Activated effector memory CD4-positive, alpha-beta T cell treated with Interleukin-2 at 50 U/mL for 16 hours (primary cell): Measurements from ENCODE around the gene TPT1.
A peak's percentile ranks its signal among the peaks of the same experiment; 100 is the strongest.
"Not testable (repeated sequence)": the region's sequence is repeated elsewhere in the genome, so short reads cannot be mapped to it uniquely, and the experiment has no call there.

ENCODE experiments used
- DNase-seq: peaks from one replicate; pipeline ENCODE4 v3.0.0-alpha.2; 2020

TPT1 gene

GRCh38 chr13:45365558-45365885 lies 24.5 kb upstream of the TPT1 start:
- no peak for DNase-seq

- no peak for DNase-seq
Measured at GRCh38 chr13:45364876-45365557, 24.0 kb upstream of the TPT1 start.

DNA sequence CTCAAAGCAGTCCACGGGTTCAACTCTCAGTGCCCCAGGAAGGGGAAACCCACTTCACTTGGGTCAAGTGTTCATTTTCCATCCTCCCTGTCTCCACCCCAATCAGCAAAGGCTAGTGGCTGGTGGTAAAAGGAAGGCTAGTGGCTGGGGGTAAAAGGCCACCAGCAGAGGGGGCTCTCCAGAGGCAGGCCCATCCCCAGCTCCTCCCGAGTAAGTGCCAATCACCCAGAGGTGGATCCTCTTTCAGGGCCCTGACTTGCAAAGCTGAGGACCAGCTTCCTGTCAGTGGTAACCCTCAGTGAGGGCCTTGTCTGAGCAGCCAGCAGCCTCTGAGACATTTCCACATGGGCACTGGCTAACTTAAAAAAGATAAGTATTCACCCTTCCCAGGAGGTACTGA lies 22.0 kb upstream of the TPT1 start:
- no peak for DNase-seq

DNA sequence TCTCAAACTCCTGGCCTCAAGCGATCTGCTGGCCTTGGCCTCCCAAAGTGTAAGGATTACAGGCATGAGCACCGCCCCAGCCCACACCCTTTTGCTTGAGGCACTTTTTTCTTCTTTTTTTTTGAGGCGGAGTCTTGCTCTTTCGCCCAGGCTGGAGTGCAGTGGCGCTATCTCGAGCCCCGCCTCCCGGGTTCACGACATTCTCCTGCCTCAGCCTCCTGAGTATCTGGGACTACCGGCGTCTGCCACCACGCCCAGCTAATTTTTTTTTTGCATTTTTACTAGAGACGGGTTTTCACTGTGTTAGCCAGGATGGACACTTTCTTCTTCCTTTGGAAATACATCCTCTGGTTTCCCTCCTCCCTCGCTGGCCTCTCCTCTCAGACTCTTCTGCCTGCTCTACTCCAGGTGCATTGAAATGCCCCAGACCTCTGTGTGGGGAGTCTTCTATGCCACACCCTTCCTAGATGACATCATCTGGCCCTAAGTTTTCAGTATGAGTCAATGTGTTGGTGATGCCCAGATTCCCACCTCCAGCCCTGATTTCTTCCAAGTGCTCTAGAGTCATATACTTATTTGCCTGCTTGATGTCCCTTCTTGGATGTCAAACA lies 20.7 kb upstream of the TPT1 start:
- no peak for DNase-seq

- no peak for DNase-seq
Measured at GRCh38 chr13:45356966-45357672, 16.1 kb upstream of the TPT1 start.

- no peak for DNase-seq
Measured at GRCh38 chr13:45353895-45354294, 12.9 kb upstream of the TPT1 start.

- DNase-seq = no peak
Measured at GRCh38 chr13:45352031-45352430, 11.0 kb upstream of the TPT1 start.

DNA sequence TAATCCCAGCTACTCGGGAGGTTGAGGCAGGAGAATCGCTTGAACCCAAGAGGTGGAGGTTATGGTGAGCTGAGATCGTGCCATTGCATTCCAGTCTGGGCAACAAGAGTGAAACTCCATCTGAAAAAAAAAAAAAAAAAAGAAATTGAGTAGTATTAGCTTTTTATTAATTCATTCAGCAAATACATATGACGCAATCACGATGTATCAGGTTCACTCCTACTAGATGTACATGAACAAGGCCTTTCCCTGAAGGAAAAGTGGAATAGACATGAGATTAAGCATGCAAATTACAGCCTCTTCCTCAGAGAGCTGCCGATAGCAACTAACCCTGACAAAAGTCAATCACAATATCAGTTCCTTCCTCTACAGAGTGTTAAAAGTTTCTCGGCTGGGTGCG lies 9.2 kb upstream of the TPT1 start:
- DNase-seq = no peak

GRCh38 chr13:45349438-45349837 lies 8.5 kb upstream of the TPT1 start:
- no peak for DNase-seq

- not testable (repeated sequence) for DNase-seq
Measured at GRCh38 chr13:45344064-45344463, 3.1 kb upstream of the TPT1 start.

- not testable (repeated sequence) for DNase-seq
Measured at GRCh38 chr13:45343102-45343501, 2.1 kb upstream of the TPT1 start.

DNA sequence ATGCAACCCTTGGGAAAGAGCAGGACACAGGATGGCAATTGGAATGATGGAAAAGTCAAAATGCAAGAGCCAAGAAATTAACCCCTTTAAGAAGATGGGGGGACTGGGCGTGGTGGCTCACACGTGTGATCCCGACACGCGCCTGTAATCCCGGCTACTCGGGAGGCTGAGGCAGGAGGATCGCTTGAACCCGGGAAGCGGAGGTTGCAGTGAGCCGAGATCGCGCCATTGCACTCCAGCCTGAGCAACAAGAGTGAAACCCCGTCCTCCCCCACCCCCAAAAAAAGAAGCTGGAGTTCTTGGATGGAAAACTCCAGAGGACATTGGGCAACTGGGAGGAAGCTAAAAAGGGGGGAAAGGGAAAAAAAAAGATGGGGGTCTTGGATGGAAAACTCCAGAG lies 1.7 kb upstream of the TPT1 start:
- DNase-seq = not testable (repeated sequence)

GRCh38 chr13:45341799-45342500 lies 967 bp upstream of the TPT1 start:
- DNase-seq = no peak

GRCh38 chr13:45340422-45341033 lies 455 bp downstream of the TPT1 start:
- peak; percentile 75 for DNase-seq

- no peak for DNase-seq
Measured at GRCh38 chr13:45339867-45340266, 1.1 kb downstream of the TPT1 start.

DNA sequence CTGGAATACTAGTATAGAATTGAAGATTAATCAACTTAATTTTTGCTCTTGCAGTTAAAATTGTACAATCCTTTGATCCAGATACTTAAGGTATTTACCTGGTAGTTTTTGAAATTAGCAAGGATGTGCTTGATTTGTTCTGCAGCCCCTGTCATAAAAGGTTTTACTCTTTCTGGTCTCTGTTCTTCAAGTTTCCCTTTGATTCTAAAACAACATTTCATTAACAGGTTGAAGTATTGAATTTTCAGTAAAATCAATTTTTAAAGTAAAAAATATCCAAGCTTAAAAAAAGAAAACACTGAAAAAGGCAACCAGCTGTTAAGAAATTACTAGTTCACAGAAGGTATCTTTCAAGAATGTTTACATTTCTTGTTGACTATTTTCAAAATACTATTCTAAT lies 1.6 kb downstream of the TPT1 start:
- DNase-seq = no peak

DNA sequence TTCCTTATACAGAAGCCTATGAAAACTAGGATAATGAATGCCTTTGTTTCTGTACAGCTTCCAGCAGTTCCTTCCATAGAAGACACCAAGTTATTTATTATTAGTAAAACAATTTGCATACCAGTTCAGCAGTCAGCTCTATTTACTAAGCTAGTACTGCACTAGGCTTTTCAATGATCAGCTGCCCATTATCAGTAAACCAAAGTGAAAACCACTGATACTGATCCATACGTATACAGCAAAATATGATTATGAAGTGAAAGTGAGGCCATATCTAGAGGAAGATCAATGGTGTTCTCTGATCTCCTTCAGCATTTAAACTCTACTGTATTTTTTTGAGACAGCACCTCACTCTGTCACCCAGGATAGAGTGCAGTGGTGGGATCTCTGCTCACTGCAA lies 3.2 kb downstream of the TPT1 start:
- DNase-seq = no peak

DNA sequence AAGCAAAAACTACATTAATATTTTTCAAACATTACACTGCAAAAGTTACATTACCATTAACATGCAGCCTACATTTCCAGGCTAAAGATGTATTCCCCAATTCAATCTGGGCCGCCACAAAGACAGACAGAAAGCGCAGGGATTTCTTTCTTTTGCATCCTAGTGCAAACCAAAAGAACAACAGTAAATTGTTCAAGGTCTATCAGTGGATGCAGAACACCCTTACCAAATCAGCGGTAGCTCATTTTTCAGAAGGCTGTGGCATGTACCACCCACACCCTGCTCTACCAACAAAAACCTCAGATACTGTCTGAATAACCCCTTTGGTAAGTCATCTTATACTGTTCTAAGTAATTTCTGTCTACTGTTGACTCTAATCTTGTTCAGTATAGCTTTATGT lies 3.6 kb downstream of the TPT1 start:
- no peak for DNase-seq

DNA sequence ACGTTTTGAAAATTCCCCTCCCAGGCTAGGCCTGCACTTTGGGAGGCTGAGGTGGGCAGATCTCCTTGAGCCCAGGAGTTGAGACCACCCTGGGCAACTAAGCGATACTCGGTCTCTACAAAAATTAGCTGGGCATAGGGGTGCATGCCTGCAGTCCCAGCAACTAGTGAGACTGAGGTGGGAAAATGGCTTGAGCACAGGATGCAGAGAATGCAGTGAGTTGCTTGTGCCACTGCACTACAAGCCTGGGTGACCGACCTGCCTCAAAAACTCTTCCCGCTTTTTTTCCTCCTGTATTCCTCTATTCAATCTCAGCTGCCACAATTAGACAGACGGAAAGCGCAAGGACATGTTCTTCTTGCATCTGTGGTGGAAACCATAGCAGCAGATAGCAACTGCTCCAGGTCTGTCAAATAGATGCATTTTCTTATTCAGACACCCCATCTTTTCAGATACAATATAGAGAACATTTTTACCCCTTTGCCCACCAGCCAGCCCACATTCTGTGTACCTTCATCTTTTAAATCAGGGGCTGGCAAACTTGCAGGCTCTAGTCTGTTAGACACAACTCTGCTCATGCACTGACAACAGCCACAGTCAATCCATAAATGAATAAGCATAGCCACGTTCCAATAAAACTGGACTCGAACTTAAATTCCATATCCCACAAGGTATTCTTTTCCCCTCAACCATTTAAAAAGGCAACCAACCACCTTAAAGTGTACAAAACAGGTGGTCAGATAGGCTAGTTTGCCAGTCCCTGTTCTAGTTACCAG lies 4.8 kb downstream of the TPT1 start:
- no peak for DNase-seq

GRCh38 chr13:45335397-45336024 lies 5.5 kb downstream of the TPT1 start:
- DNase-seq = no peak

GRCh38 chr13:45333977-45334922 lies 6.7 kb downstream of the TPT1 start:
- peak; percentile 18 for DNase-seq
